ENCODE data around the gene APOC4. TPM values are rescaled to one million over a fixed set of nuclear protein-coding genes. Genes with fewer than 3 reads are reported as not detected.
A peak's percentile ranks its signal among the peaks of the same experiment; 100 is the strongest.

The APOC4 gene
- total RNA-seq, 1 donor from 2014 or later, result 0.68 TPM

GRCh38 chr19:44927746-44928145 lies 14.3 kb upstream of the APOC4 start:
- Histone ChIP-seq H3K36me3 (no peaks in the 10 kb centered on the region), H3K4me1 (peaks cover 42% of the 10 kb centered on the region), H3K9me3 (no peaks in the 10 kb centered on the region), H3K27ac (peak overlapping the region; percentile 42), H3K4me3 (no peak overlapping the region), H3K27me3 (ENCODE audit: low read depth) (no peaks in the 10 kb centered on the region)
- intact Hi-C loops (cut with DNase I), result no loop called here
- ATAC-seq (no peak), DNase-seq (no peak)
- no peak for TF ChIP-seq CTCF (IDR thresholded peaks at IDR 0.05)

GRCh38 chr19:44930088-44930487 lies 11.9 kb upstream of the APOC4 start:
- no peak for TF ChIP-seq CTCF (IDR thresholded peaks at IDR 0.05)
- no peak for DNase-seq
- Histone ChIP-seq H3K36me3 (no peaks in the 10 kb centered on the region), H3K4me3 (no peak overlapping the region), H3K27ac (no peak overlapping the region), H3K27me3 (ENCODE audit: low read depth) (no peaks in the 10 kb centered on the region), H3K9me3 (no peaks in the 10 kb centered on the region), H3K4me1 (peaks cover 28% of the 10 kb centered on the region)
- intact Hi-C loops (cut with DNase I), result no loop called here
- ATAC-seq, result no peak

GRCh38 chr19:44931541-44931940 lies 10.5 kb upstream of the APOC4 start:
- no peaks in the 10 kb centered on the region for H3K36me3 ChIP-seq
- no peaks in the 10 kb centered on the region for H3K27me3 ChIP-seq (ENCODE audit: low read depth)
- no peak overlapping the region for H3K4me3 ChIP-seq
- no peak for TF ChIP-seq CTCF (IDR thresholded peaks at IDR 0.05)
- peaks cover 14% of the 10 kb centered on the region for H3K4me1 ChIP-seq
- H3K9me3 ChIP-seq, result no peaks in the 10 kb centered on the region
- intact Hi-C loops (cut with DNase I), result no loop called here
- no peak for ATAC-seq
- DNase-seq, result no peak
- H3K27ac ChIP-seq, result no peak overlapping the region

- no peak for TF ChIP-seq CTCF (IDR thresholded peaks at IDR 0.05)
- H3K4me3 ChIP-seq, result no peak overlapping the region
- H3K4me1 ChIP-seq, result no peaks in the 10 kb centered on the region
- ATAC-seq, result no peak
- no peak overlapping the region for H3K27ac ChIP-seq
- H3K36me3 ChIP-seq, result no peaks in the 10 kb centered on the region
- no peak for DNase-seq
- intact Hi-C loops (cut with DNase I), result no loop called here
- H3K27me3 ChIP-seq (ENCODE audit: low read depth), result no peaks in the 10 kb centered on the region
- no peaks in the 10 kb centered on the region for H3K9me3 ChIP-seq
Observed at GRCh38 chr19:44939668-44940067, 2.4 kb upstream of the APOC4 start.

GRCh38 chr19:44943801-44944249 lies 1.8 kb downstream of the APOC4 start:
- Histone ChIP-seq H3K27ac (no peak overlapping the region), H3K4me3 (no peak overlapping the region), H3K4me1 (no peaks in the 10 kb centered on the region), H3K36me3 (no peaks in the 10 kb centered on the region), H3K9me3 (no peaks in the 10 kb centered on the region), H3K27me3 (ENCODE audit: low read depth) (no peaks in the 10 kb centered on the region)
- peak; percentile 75 to 86 for ATAC-seq
- intact Hi-C loops (cut with DNase I), result no loop called here
- peak; percentile 10 for TF ChIP-seq CTCF (IDR thresholded peaks at IDR 0.05)
- peak; percentile 90 for DNase-seq
